ENCODE data around the gene SIPA1L3.

SIPA1L3 gene

DNA sequence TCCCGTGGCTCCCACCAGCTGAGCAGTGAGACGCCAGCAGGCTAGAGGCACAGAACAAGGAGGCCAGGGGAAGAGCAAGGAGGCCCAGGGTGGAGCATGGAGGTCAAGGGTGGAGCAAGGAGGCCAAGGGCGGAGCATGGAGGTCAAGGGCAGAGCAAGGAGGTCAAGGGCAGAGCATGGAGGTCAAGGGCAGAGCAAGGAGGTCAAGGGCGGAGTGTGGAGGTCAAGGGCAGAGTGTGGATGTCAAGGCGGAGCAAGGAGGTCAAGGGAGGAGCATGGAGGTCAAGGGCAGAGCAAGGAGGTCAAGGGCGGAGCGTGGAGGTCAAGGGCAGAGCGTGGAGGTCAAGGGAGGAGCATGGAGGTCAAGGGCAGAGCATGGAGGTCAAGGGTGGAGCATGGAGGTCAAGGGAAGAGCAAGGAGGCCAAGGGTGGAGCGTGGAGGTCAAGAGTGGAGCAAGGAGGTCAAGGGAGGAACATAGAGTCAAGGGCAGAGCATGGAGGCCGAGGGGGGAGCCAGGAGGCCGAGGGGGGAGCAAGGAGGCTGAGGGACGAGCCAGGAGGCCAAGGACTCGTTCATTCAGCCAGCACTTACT is 289.3 kb downstream of the SIPA1L3 start:
- DNase-seq (ENCODE audit: low read depth): no peak

DNA sequence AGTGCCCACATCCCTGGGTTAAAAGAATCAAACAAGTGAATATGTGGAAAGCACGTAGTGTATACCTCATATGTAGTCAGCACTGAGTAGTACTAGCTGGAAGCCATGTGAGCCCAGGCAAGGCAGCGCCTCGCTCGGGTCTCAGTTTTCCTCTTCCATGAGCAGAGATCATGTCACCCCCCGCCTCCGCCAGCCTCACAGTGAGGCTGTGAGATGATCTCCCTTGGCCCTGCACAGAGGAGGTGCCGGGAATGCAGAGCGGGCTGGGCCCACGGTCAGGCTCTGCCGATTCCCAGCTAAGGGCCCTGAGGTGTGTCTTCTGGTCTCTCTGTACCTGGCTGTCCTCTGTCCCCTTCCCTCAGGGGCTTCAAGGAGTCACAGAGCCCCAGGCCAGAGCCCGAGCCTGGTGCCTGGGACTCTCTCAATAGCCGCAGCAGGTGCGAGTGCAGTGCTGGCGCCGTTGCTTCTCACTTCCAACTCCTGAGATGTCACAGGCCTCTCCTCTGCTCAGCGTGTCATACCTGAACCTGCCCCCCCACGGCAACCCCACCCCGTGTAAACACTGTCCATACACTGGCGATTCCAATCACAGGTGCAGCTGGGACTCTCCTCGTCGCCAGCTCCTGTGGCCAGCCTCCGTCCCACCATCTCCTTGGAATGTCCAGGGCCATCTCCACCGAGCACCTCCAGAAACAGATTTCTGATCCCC is 290.1 kb downstream of the SIPA1L3 start:
- no peak for DNase-seq (ENCODE audit: low read depth)

DNA sequence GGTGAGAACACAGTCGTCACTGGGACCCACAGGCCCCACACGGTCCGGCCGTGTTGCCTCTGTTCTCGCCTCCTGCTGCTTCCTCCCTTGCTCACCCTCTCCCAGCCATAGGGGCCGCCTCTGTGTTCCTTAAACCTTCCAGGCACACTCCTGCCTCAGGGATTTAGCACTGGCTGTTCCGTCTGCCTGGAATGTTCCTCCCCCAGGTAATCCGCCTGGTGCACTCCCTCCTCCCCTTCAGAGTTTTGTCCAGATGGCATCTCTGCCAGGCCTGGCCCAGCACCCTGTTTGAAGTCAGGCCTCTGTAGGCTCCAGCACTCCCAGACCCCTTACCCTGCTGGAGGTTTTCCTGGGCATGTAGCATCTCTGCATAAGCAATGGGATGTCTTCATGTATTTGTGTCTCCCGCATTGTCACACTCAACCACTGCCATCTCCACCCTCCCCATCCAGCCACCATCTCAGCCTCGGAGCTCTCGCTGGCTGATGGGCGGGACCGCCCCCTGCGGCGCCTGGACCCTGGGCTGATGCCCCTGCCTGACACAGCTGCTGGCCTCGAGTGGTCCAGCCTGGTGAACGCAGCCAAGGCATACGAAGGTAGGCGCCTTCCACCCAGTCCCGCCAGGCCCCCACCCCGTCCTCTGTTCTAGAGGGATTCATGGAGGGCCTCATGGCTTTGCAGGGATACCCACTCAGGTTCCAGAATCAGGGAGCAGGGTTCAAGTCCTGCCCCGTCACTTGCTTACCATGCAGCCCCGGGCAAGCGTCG is 291.1 kb downstream of the SIPA1L3 start:
- no peak for DNase-seq (ENCODE audit: low read depth)

DNA sequence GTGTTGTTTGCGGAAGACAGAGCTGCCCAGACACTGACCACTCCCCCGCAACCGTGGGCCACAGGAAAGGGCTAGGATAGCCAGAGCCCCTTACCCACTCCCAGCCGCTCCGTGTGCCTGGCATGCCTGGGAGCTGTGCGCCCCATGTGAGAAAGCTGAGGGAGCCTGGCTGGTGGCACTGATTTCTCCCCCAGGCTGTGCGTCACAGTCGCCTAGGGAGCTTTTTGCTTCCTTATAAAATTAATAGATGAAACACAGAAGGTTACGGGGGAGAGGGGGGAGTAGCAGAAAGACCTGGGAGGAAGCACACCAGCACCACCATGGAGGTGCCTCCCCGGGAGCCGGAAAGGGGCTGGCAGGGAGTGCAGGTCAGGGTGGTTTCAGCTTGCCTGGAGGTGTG is 292.3 kb downstream of the SIPA1L3 start:
- DNase-seq (ENCODE audit: low read depth): no peak

DNA sequence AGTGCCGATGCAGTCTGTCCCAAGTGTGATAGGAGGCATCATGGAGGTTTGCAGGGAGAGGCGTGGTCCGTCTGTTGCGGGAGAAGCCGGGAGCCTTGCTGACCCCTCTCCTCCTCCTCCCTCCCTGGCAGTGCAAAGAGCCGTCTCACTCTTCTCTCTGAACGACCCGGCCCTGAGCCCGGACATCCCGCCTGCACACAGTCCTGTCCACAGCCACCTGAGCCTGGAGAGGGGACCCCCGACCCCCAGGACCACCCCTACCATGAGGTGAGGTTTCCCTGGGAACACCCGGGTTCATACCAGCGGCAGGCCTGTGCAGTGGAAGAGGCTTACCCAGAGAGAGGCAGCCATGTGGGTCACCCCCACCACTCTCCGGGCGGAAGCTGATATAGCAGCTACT is 294.7 kb downstream of the SIPA1L3 start:
- no peak for DNase-seq (ENCODE audit: low read depth)

DNA sequence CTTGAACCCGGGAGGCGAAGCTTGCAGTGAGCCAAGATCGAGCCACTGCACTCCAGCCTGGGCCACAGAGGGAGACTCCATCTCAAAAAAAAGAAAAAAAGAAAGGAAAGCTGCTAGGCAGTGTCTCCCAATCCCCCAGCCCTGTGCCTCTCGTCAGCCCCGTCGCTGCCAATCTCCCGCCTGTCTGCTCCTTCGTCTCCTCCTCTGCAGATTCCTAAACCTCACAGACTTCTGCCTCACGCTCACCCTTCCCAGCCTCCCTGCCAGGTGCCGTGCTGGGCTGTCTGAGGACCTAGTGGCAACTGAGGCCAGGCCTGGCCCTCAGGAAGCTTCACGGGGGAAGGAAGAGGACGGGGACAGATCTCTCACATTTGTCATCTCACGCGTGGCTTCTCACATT is 295.5 kb downstream of the SIPA1L3 start:
- DNase-seq (ENCODE audit: low read depth): no peak

DNA sequence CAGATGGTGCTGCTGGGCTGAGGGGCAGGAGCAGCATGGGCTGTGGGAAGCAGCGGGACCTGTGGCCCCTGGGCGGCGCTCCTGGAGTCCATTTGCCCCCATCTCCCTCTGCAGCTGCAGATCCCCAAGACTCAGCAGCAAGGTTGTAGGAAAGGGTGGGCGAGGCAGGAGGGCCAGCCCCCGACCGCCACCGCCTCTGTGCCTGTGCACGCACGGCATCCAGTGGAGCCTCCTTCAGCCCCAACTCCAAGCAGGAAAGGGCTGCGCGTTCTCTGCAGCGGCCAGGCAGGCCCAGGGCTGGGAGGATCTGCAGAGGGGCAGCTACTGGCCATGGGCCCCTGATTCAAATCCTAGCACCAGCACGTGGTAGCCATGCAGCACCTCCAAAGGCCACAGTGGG is 296.2 kb downstream of the SIPA1L3 start:
- no peak for DNase-seq (ENCODE audit: low read depth)

DNA sequence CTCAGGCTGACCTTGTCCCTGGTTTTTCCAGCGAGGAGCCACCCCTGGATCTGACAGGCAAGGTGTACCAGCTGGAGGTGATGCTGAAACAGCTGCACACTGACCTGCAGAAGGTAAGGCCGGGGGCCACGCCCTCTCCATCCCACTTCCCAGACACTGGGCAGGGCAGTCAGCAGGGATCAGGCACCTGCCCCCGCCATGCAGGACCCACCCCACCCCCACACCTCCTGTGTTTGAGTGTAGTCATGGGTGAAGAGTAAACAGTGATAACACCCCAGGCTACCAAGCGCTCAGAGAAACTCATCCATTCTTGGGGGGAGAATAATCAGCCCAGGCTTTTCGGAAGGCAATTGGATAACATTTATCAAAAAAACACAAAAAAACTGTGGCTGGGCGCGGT is 297.1 kb downstream of the SIPA1L3 start:
- no peak for DNase-seq (ENCODE audit: low read depth)

DNA sequence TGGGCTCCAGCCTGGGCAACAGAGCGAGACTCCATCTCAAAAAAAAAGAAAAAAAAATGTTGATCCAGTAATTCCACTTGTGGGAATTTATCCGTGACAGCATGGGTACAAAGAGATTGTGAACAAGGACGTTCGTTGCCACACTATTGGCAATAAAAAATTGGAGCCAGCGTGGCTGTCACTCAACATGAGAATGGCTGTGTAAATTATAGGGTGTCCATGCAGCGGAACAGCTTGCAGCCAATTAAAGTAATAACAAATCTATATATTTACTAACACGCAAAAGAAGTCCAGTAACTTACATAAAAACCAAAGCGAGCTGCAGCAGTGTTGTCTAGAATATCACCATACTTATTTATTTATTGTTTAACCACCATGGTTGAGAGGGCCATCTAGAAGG is 297.7 kb downstream of the SIPA1L3 start:
- no peak for DNase-seq (ENCODE audit: low read depth)

DNA sequence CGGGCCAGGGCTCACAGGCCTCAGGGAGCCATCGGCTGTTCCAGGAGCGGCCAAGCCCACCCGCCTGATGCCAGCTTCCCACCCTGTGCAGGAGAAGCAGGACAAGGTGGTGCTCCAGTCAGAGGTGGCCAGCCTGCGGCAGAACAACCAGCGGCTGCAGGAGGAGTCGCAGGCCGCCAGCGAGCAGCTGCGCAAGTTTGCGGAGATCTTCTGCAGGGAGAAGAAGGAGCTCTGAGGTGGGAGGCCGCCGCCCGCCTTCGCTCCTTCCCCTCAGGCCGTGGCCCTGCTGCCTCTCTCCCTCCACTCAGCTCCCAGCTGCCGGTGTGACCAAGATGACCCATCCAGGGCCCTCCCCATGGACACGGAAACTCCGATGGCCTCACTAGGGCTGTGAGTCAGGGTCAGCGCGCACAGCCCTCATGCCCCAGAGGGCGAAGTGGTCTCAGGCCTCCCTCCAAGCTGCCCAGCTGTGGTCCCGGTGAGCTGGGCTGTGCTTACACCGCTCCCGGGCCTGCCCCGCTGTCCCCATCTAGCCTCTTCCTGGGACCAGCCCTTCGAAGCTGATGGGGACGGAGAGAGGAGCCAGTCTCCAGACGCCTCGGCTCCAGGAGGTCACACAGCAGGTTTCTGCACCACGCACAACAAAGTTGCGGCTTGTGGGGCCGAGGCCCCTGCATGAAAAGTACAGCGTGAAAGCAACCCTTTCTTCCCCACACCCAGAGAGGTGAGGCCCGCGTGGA is 299.2 kb downstream of the SIPA1L3 start:
- no peak for DNase-seq (ENCODE audit: low read depth)

DNA sequence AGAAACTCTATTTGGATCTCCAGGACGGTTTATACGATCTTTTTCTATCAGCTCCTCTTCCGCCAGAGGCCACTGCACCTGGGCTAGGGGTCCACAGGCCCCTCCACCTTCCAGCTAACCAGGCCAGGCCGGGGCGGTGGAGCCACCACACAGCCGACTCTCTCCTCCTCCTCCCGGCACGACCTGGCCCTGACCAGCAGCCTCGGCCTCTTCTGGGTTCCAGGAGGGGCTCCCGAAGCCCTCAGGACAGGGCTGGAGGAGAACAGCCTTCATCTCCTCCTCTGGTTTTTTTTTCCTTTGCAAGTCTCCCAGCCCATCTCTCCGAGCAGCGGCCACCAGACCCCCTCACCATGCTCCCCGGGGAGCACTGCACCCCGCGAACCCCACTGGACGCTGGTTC is 299.9 kb downstream of the SIPA1L3 start:
- DNase-seq (ENCODE audit: low read depth): no peak

DNA sequence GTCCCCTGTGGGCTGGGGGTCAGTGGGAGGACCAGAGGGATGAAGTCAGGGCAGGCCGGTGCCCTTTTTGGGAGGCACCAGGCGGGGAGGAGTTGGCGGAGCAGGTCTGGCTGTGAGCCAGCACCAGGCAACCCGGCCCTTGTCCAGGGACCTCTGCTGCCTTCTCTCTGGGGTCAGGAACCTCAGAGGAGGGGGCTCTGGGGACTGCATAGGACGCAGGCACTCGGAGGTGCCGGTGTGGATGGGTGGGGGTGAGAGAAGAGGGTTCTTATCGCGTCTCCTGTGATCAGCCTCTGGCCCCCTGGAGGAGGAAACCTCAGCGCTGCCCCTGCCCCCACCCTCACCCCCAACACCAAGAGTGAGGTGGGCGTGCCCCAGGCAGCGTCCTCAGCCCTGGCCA is 300.5 kb downstream of the SIPA1L3 start:
- DNase-seq (ENCODE audit: low read depth): no peak

DNA sequence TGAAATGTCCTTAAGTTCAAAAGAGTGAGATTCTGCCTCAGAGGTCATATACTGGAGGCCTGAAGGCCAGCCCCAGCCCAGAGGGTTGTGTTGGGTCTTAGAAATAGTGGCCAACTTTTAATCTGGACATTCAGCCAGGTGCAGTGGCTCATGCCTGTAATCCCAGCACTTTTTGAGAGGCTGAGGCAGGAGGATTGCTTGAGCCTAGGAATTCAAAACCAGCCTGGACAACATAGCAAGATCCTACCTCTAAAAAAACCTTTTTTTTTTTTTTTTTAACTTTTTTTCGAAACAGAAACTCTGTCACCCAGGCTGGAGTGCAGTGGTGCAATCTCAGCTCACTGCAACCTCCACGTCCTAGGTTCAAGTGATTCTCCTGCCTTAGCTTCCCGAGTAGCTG is 301.6 kb downstream of the SIPA1L3 start:
- DNase-seq (ENCODE audit: low read depth): no peak

DNA sequence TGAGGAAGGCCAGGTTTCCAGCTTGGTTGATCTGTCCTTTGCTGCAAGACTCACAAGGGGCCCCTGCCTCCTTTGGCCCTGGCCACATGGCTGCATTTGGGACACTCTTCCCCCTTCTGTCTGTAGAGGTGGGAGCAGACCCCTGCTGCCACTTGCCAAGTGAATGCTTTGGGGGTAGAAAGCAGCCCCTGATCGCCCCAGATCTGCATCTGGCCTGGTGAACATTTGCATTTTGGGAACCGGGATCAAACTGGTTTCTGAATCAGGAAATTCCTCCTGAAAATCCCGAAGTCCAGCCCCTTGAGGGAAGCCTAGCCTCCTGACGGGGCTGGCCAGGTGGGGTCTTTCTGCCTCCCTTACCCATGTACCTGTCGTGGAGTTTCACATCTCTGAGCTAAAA is 302.1 kb downstream of the SIPA1L3 start:
- DNase-seq (ENCODE audit: low read depth): no peak

DNA sequence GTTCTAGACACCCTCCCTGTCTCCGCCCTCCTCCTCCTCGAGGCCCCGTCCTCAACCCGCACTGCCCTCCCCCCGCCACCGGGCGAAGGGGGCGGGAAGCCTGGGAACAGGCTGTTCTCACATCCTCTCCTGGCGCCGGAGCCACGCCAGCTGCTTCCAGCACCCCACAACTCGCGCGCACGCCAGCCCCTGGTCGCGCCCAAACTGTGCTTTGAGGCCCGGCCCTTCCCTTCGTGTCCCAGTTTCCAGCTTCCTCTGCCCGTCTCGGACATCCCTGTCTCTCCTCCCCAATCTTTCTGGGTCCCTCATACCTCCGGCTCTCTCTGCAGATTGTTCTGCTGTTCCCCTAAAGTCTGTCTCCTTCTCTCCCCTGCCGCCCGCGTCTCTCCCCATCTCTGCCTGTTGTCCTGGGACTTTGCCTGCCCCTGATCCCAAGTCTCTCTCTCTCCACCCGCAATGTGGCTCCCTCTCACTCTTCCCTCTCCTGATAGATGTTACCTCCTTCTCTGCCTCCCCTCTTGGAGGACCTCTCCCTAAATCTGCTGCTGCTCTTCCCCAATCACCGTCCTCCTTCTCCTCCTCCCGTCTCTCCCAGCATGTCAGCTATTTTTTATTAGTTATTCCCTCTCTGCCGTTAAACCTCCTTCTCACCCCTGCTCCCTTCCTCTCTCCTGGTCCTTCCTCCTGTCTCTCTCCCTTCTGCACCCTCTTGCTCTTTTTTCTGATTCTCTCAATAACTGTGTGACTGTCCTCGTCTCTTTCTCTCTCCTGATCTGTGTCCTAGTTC is 302.9 kb downstream of the SIPA1L3 start:
- DNase-seq (ENCODE audit: low read depth): no peak

DNA sequence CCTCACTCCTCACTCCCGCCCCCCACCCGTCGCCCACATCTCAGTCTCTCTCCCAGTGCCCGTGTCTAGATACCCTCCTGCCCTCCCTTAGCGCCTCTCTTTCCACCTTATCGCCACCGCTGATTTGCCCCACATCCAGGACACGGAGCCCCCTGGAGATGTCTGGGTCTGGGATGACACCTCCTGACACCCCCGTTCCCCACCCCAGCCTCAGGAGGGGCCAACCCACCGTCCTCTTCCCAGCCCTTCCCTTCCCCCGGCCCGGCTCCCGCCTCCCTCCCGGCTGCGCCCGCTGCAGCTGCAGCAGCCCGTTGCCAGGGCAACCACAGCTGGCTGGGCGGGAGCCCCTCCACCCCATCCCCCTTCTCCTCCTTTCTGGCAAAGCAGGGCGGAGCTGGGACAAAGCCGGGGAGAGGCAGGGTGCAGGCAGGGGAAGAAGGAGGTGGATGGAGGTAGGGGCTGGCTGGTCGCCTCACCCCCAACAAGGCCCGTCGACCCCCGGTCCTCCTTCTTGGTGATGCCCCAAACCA is 303.5 kb downstream of the SIPA1L3 start:
- no peak for DNase-seq (ENCODE audit: low read depth)

DNA sequence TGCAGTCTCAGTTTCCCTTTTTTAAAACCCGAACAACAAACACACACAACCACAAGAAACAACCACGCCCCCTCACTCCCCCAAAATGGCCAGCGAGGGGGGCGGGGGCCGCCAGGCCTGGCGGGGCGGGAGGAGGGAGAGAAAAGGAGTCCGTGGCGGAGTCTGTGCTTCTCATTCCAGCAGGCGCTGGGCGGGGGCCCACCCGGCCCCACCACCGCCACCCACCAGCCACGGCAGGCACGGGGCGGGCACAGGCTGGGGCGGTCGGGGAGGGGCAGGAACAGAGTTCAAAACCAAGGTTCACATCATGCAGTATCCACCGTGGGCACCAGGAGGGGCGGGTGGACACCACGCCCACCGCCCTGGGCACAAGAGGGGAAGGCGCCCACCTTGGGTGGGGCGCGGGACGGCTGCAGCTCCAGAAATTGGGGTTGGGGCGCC is 304.2 kb downstream of the SIPA1L3 start:
- no peak for DNase-seq (ENCODE audit: low read depth)

DNA sequence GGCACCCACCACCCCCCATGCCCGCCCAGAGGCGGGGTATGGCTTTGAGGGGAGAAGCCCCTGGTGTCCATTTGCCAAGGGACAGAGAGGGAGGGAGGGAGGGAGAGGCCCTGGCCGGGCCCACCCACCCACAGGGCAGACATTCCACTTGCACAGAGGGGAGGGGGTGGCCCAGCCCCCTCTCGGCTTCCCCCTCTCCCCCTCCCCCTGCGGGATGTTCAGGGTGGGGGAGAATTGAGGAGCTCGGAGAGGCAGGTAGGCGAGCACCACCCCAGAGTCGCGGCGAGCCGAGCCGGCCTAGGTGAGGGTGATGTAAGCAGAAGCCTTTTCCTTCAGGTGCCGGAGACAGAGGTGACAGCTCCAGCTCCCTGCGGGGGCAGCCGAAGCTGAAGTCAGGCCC is 304.8 kb downstream of the SIPA1L3 start:
- no peak for DNase-seq (ENCODE audit: low read depth)

DNA sequence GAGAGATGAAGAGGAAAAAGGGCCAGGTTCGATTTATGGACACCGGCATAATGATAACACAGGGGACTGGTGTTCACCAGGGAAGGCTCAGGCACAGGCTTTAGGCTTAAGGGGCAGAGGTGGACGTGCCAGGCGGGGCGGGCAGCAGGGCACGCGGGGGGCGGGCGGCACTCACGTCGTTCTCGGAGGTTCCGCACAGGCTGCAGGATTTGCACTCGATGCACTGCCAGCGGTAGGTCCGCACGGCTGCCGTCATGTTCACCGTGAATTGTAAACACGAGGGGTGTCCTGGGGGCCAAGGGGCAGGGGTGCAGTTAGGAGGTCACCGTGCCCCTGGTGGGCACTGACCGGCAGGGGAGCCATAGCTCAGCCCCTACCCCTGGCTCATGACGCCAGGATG is 306.5 kb downstream of the SIPA1L3 start:
- no peak for DNase-seq (ENCODE audit: low read depth)

DNA sequence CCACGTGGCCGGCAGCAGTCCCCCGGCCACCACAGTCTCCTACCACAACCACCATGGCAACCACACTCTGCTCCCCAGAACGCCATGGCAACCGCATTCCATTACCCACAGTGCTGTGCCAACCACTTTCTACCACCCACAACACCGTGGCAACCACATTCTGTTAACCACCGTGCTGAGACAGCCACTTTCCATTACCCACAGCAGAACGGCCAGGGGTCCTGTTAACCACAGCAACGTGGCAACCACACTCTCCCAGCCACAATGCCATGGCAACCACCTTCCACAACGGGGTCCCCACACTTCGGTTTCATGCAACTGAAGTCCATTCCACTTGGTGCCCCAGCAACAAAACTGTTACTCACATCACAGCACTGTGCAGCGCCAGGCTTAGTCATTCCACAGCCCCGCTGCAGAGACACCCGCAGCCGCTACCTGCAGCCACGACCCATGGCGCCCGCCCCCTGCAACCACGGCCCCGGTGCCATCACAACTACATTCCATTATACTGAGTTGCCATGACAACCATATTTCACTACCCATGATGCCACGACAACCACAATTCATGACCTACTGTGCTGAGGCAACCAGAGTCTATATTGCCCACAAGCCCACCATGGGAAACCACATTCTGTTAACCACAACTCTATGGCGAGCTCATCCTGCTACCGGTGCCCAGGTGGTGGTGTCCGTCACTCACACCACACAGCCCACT is 307.1 kb downstream of the SIPA1L3 start:
- DNase-seq (ENCODE audit: low read depth): no peak

Measured in GM04504 (cell line).